HEK293 (cell line): ENCODE data around the gene ACADM.

Source experiments
- CTCF ChIA-PET: fragments of 350-600 bp; formaldehyde crosslinking; extraction: SDS; loops from one replicate; lab custom pipeline; 2021; ENCODE audit warnings: antibody characterized with exemption; lab: Yijun Ruan, JAX
- POLR2A ChIA-PET: fragments of 300-600 bp; formaldehyde crosslinking; extraction: SDS; loops from one replicate; lab custom pipeline; 2020; ENCODE audit warnings: antibody characterized with exemption, inconsistent platforms; lab: Yijun Ruan, JAX
- H3K27ac ChIP-seq: fragments of 200-500 bp; sonication (Bioruptor generic); 2 replicates; pipeline ENCODE4 v1.5.1; 2014; ENCODE audit warnings: low read depth, low read length, control low read depth, inconsistent platforms; ENCODE audit errors: extremely low read depth
- H3K36me3 ChIP-seq, 2 experiments: fragments of 200-500 bp in 1 of 2; sonication (Bioruptor generic) in 1 of 2; 1 replicate in 1 of 2; 2 replicates in 1 of 2; pipeline ENCODE4 v1.5.1; 2014 to 2017; ENCODE audit warnings: inconsistent platforms in 2 of 2, low read length in 2 of 2; ENCODE audit not compliant: control insufficient read depth in 2 of 2, insufficient read depth in 1 of 2
- H3K4me1 ChIP-seq: fragments of 200-500 bp; sonication (Bioruptor generic); 2 replicates; pipeline ENCODE4 v1.5.1; 2014; ENCODE audit warnings: mild to moderate bottlenecking, low read length, inconsistent platforms; ENCODE audit not compliant: control insufficient read depth, insufficient read depth
- H3K4me3 ChIP-seq: 2 replicates; pipeline ENCODE4 v1.5.1; 2011; ENCODE audit warnings: low read depth, mild to moderate bottlenecking, control low read depth, low read length, moderate library complexity
- H3K9me3 ChIP-seq: fragments of 200-500 bp; sonication (Bioruptor generic); 2 replicates; pipeline ENCODE4 v1.5.1; 2014; ENCODE audit warnings: low read depth, low read length, inconsistent platforms; ENCODE audit not compliant: control insufficient read depth, insufficient read depth
- EGR2 ChIP-seq: fragments of 450-650 bp; formaldehyde crosslinking; IDR thresholded peaks from 2 replicates; pipeline ENCODE4 v1.5.1; 2016; ENCODE audit warnings: low read depth, missing biosample characterization, missing genetic modification characterization
- GLI2 ChIP-seq: fragments of 450-650 bp; formaldehyde crosslinking; IDR thresholded peaks from 2 replicates; pipeline ENCODE4; 2017; ENCODE audit warnings: missing biosample characterization, missing genetic modification characterization, low read depth, borderline replicate concordance
- GLIS1 ChIP-seq: fragments of 450-650 bp; formaldehyde crosslinking; IDR thresholded peaks from 2 replicates; pipeline ENCODE4 v1.5.1; 2016; ENCODE audit warnings: missing biosample characterization, missing genetic modification characterization
- HOXD13 ChIP-seq: sonication (generic); formaldehyde crosslinking; IDR thresholded peaks from 2 replicates; pipeline ENCODE4 v1.8.0; 2022; ENCODE audit warnings: missing genetic modification reagents, borderline replicate concordance
- KLF10 ChIP-seq: fragments of 450-650 bp; IDR thresholded peaks from 2 replicates; pipeline ENCODE4 v1.5.1; 2018; ENCODE audit warnings: missing biosample characterization, mild to moderate bottlenecking, missing genetic modification characterization
- KLF9 ChIP-seq: fragments of 450-650 bp; formaldehyde crosslinking; IDR thresholded peaks from 2 replicates; pipeline ENCODE4 v1.5.1; 2016; ENCODE audit warnings: missing biosample characterization, missing genetic modification characterization, low read depth
- MEIS1 ChIP-seq: sonication (generic); formaldehyde crosslinking; IDR thresholded peaks from 2 replicates; pipeline ENCODE4 v1.8.1; 2022; ENCODE audit warnings: missing genetic modification reagents, mild to moderate bottlenecking, borderline replicate concordance
- PBX3 ChIP-seq: sonication (generic); formaldehyde crosslinking; IDR thresholded peaks from 2 replicates; pipeline ENCODE4 v1.8.1; 2022; ENCODE audit warnings: mild to moderate bottlenecking, moderate library complexity, missing genetic modification reagents
- PRDM4 ChIP-seq: fragments of 450-650 bp; formaldehyde crosslinking; IDR thresholded peaks from 2 replicates; pipeline ENCODE4 v1.5.1; 2017; ENCODE audit warnings: missing biosample characterization, missing genetic modification characterization
- SALL2 ChIP-seq: fragments of 450-650 bp; formaldehyde crosslinking; IDR thresholded peaks from 2 replicates; pipeline ENCODE4 v1.5.0; 2017; ENCODE audit warnings: missing biosample characterization, mild to moderate bottlenecking, missing genetic modification characterization, borderline replicate concordance
- ZFP41 ChIP-seq: fragments of 450-650 bp; formaldehyde crosslinking; IDR thresholded peaks from 2 replicates; pipeline ENCODE4 v1.5.1; 2016; ENCODE audit warnings: missing biosample characterization, missing genetic modification characterization, borderline replicate concordance
- ZNF140 ChIP-seq: fragments of 450-650 bp; formaldehyde crosslinking; IDR thresholded peaks from 2 replicates; pipeline ENCODE4 v1.5.1; 2016; ENCODE audit warnings: missing biosample characterization, missing genetic modification characterization
- ZNF155 ChIP-seq: fragments of 450-650 bp; formaldehyde crosslinking; IDR thresholded peaks from 2 replicates; pipeline ENCODE4 v1.5.1; 2016; ENCODE audit warnings: missing biosample characterization, missing genetic modification characterization
- ZNF174 ChIP-seq: fragments of 450-650 bp; formaldehyde crosslinking; IDR thresholded peaks from 2 replicates; pipeline ENCODE4 v1.5.0; 2017; ENCODE audit warnings: missing biosample characterization, mild to moderate bottlenecking, missing genetic modification characterization
- ZNF426 ChIP-seq: fragments of 450-650 bp; formaldehyde crosslinking; IDR thresholded peaks from 2 replicates; pipeline ENCODE4 v1.5.1; 2017; ENCODE audit warnings: missing biosample characterization, missing genetic modification characterization, mild to moderate bottlenecking, inconsistent platforms, moderate library complexity
- ZNF514 ChIP-seq: fragments of 450-650 bp; formaldehyde crosslinking; IDR thresholded peaks from 2 replicates; pipeline ENCODE4 v1.5.1; 2016; ENCODE audit warnings: missing biosample characterization, missing genetic modification characterization
- ZNF561 ChIP-seq: fragments of 450-650 bp; IDR thresholded peaks from 2 replicates; pipeline ENCODE4 v1.5.1; 2018; ENCODE audit warnings: missing biosample characterization, missing genetic modification characterization, borderline replicate concordance
- ZNF585B ChIP-seq: fragments of 450-650 bp; formaldehyde crosslinking; IDR thresholded peaks from 2 replicates; pipeline ENCODE4 v1.5.1; 2016; ENCODE audit warnings: missing biosample characterization, missing genetic modification characterization
- ZNF791 ChIP-seq: fragments of 450-650 bp; formaldehyde crosslinking; IDR thresholded peaks from 2 replicates; pipeline ENCODE4 v1.5.1; 2016; ENCODE audit warnings: missing biosample characterization, missing genetic modification characterization
- ZSCAN5A ChIP-seq: fragments of 450-650 bp; formaldehyde crosslinking; IDR thresholded peaks from 2 replicates; pipeline ENCODE4 v1.5.1; 2016; ENCODE audit warnings: missing biosample characterization, missing genetic modification characterization

ACADM gene

GRCh38 chr1:75732703-75733102 is 8.2 kb downstream of the ACADM start:
- CTCF ChIA-PET = interaction anchor here (0.6 to 1.2 kb wide), 2 partner anchors 8 to 205 kb away, joined by 3 to 6 read pairs; no protein-coding TSS in a partner anchor
- Histone ChIP-seq H3K27ac (no peak overlapping the region), H3K4me3 (no peak overlapping the region), H3K9me3 (no peaks in the 10 kb centered on the region), H3K36me3 (peaks cover 22 to 30% of the 10 kb centered on the region in 2 experiments), H3K4me1 (no peaks in the 10 kb centered on the region)
- POLR2A ChIA-PET = interaction anchor here (1.0 kb wide), 1 partner anchor 53 kb away, joined by 3 read pairs; the partner anchor contains the start of gene RABGGTB
- no peak for TF ChIP-seq ZNF791 (tag by site-specific recombination)
- TF ChIP-seq ZNF561 (tag by site-specific recombination) = no peak
- TF ChIP-seq ZNF585B = no peak
- TF ChIP-seq GLIS1 = no peak
- TF ChIP-seq ZFP41 (tag by site-specific recombination) = no peak
- TF ChIP-seq PBX3 (CRISPR knock-in tag) = no peak
- TF ChIP-seq MEIS1 (CRISPR knock-in tag) = no peak
- TF ChIP-seq KLF10 = no peak
- TF ChIP-seq PRDM4 (tag by site-specific recombination) = no peak
- no peak for TF ChIP-seq KLF9 (tag by site-specific recombination)
- TF ChIP-seq ZSCAN5A (tag by site-specific recombination) = no peak
- no peak for TF ChIP-seq ZNF140 (tag by site-specific recombination)
- no peak for TF ChIP-seq ZNF514 (tag by site-specific recombination)

- no peaks in the 10 kb centered on the region for H3K4me1 ChIP-seq
- peaks cover 22 to 31% of the 10 kb centered on the region in 2 experiments for H3K36me3 ChIP-seq
- POLR2A ChIA-PET = no interaction called here
- H3K9me3 ChIP-seq = no peaks in the 10 kb centered on the region
- CTCF ChIA-PET = no interaction called here
- no peak for TF ChIP-seq ZNF174
- no peak for TF ChIP-seq SALL2
- no peak for TF ChIP-seq HOXD13 (CRISPR knock-in tag)
- no peak for TF ChIP-seq ZNF155 (tag by site-specific recombination)
- no peak for TF ChIP-seq GLI2 (tag by site-specific recombination)
- TF ChIP-seq EGR2 = no peak
- TF ChIP-seq ZNF426 (tag by site-specific recombination) = no peak
- TF ChIP-seq, all 188 proteins: peak for 0
- Histone ChIP-seq H3K4me3 (no peak overlapping the region), H3K27ac (no peak overlapping the region)
These were observed 9.2 kb downstream of the ACADM start for GRCh38 chr1:75733661-75734060.
